ENCODE results near the gene TBC1D28.
"Not testable (repeated sequence)": the region's sequence is repeated elsewhere in the genome, so short reads cannot be mapped to it uniquely, and the experiment has no call there.

Gene TBC1D28

DNA sequence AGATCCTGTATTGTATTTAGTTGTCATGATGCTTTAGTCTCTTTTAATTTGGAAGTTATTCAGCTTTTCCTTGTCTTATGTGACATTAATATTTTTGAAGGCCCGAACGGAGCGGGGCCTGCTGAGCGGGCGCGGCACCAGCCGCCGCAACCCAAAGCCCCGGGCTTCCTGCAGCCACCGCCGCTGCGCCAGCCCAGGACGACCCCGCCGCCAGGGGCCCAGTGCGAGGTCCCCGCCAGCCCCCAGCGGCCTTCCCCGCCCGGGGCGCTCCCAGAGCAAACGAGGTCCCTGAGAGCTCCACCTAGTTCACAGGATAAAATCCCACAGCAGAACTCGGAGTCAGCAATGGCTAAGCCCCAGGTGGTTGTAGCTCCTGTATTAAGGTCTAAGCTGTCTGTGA lies 5.9 kb upstream of the TBC1D28 start:
- not testable (repeated sequence) for H3K4me1 ChIP-seq (ENCODE audit: control insufficient read depth in 5 of 5, insufficient read depth in 5 of 5, low read length in 5 of 5); H3K9ac ChIP-seq (ENCODE audit: low read length in 5 of 5); H3K9me3 ChIP-seq (ENCODE audit: control insufficient read depth in 5 of 5, low read length in 5 of 5); H3K27me3 ChIP-seq (ENCODE audit: control insufficient read depth in 5 of 5, insufficient read depth in 4 of 5, low read length in 5 of 5); H3K27ac ChIP-seq (ENCODE audit: low read depth, low read length); H3K36me3 ChIP-seq (ENCODE audit: control insufficient read depth in 5 of 5, insufficient read depth in 5 of 5, low read length in 5 of 5); H3K4me3 ChIP-seq (ENCODE audit: low read depth in 1 of 5, low read length in 5 of 5)

GRCh38 chr17:18643124-18643523 lies 1.1 kb downstream of the TBC1D28 start:
- not testable (repeated sequence) for H3K9me3 ChIP-seq (ENCODE audit: control insufficient read depth in 5 of 5, low read length in 5 of 5); H3K27me3 ChIP-seq (ENCODE audit: control insufficient read depth in 5 of 5, insufficient read depth in 4 of 5, low read length in 5 of 5); H3K4me3 ChIP-seq (ENCODE audit: low read depth in 1 of 5, low read length in 5 of 5); H3K27ac ChIP-seq (ENCODE audit: low read depth, low read length); H3K36me3 ChIP-seq (ENCODE audit: control insufficient read depth in 5 of 5, insufficient read depth in 5 of 5, low read length in 5 of 5); H3K4me1 ChIP-seq (ENCODE audit: control insufficient read depth in 5 of 5, insufficient read depth in 5 of 5, low read length in 5 of 5); H3K9ac ChIP-seq (ENCODE audit: low read length in 5 of 5)

DNA sequence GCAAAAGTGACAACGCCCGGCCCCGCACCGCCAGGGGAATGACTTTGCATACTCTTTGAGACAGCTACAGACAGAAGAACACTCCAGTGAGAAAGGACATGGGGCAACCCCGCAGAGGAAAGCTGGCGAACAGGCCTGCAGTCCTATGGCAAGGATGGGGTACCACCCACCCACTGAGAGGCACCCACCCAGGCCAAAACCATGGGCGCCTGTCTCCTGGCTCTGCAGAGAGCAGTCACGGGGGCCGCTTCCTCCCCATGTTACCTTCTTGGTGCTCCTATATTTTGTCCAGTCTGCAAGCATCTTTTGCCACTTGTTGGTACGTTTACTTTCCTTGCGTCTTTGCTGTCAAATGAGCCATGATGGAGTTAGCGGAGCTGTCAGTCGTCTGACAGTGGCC lies 5.8 kb downstream of the TBC1D28 start:
- not testable (repeated sequence) for H3K27me3 ChIP-seq (ENCODE audit: control insufficient read depth in 5 of 5, insufficient read depth in 4 of 5, low read length in 5 of 5); H3K27ac ChIP-seq (ENCODE audit: low read depth, low read length); H3K9me3 ChIP-seq (ENCODE audit: control insufficient read depth in 5 of 5, low read length in 5 of 5); H3K9ac ChIP-seq (ENCODE audit: low read length in 5 of 5); H3K36me3 ChIP-seq (ENCODE audit: control insufficient read depth in 5 of 5, insufficient read depth in 5 of 5, low read length in 5 of 5); H3K4me3 ChIP-seq (ENCODE audit: low read depth in 1 of 5, low read length in 5 of 5); H3K4me1 ChIP-seq (ENCODE audit: control insufficient read depth in 5 of 5, insufficient read depth in 5 of 5, low read length in 5 of 5)

DNA sequence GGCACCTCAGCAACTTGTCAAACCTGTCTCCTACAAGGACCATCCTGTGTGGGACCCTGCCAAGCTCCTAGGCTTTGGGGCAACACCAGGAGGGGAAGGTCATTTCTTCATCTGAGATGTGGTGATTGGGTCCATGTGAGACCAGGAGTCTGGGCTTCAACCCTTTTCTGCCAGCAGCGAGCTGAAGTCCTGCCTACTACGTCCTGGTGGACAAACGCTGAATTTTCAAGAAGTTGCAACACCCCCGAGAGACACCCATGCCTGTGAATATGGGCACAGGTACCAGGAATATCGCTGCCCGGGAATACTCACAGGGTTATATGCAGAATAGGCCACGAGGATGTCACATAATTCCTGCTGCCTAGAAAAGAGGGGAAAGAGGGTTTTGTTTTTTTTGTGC lies 8.0 kb downstream of the TBC1D28 start:
- H3K9me3 ChIP-seq (ENCODE audit: control insufficient read depth in 5 of 5, low read length in 5 of 5); H3K4me1 ChIP-seq (ENCODE audit: control insufficient read depth in 5 of 5, insufficient read depth in 5 of 5, low read length in 5 of 5); H3K9ac ChIP-seq (ENCODE audit: low read length in 5 of 5); H3K27ac ChIP-seq (ENCODE audit: low read depth, low read length); H3K36me3 ChIP-seq (ENCODE audit: control insufficient read depth in 5 of 5, insufficient read depth in 5 of 5, low read length in 5 of 5); H3K4me3 ChIP-seq (ENCODE audit: low read depth in 1 of 5, low read length in 5 of 5); H3K27me3 ChIP-seq (ENCODE audit: control insufficient read depth in 5 of 5, insufficient read depth in 4 of 5, low read length in 5 of 5): not testable (repeated sequence)

DNA sequence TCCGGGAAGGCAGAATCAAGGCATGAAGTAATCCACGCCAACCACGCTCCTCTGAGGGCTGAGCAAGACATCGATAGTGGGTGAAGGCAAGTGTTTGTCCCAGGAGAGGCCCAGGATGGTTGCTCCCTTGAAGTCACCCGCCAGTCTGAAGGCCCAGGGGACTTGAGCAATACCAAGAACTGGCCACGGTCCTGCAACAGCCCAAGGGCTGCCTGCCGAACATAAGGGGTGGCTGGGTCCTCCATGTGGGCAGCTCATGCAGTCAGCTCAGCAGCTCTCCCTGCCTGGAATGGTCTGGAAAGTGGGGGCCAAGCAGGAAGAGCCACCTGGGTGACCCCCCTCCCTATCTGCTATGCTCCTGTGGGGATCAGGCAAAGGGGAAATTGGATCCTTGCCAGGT lies 8.4 kb downstream of the TBC1D28 start:
- H3K27ac ChIP-seq (ENCODE audit: low read depth, low read length); H3K9ac ChIP-seq (ENCODE audit: low read length in 5 of 5); H3K27me3 ChIP-seq (ENCODE audit: control insufficient read depth in 5 of 5, insufficient read depth in 4 of 5, low read length in 5 of 5); H3K9me3 ChIP-seq (ENCODE audit: control insufficient read depth in 5 of 5, low read length in 5 of 5); H3K4me1 ChIP-seq (ENCODE audit: control insufficient read depth in 5 of 5, insufficient read depth in 5 of 5, low read length in 5 of 5); H3K36me3 ChIP-seq (ENCODE audit: control insufficient read depth in 5 of 5, insufficient read depth in 5 of 5, low read length in 5 of 5); H3K4me3 ChIP-seq (ENCODE audit: low read depth in 1 of 5, low read length in 5 of 5): not testable (repeated sequence)

GRCh38 chr17:18634550-18635263 lies 9.5 kb downstream of the TBC1D28 start:
- H3K9ac ChIP-seq (ENCODE audit: low read length in 5 of 5); H3K27ac ChIP-seq (ENCODE audit: low read depth, low read length); H3K27me3 ChIP-seq (ENCODE audit: control insufficient read depth in 5 of 5, insufficient read depth in 4 of 5, low read length in 5 of 5); H3K9me3 ChIP-seq (ENCODE audit: control insufficient read depth in 5 of 5, low read length in 5 of 5); H3K4me1 ChIP-seq (ENCODE audit: control insufficient read depth in 5 of 5, insufficient read depth in 5 of 5, low read length in 5 of 5); H3K36me3 ChIP-seq (ENCODE audit: control insufficient read depth in 5 of 5, insufficient read depth in 5 of 5, low read length in 5 of 5); H3K4me3 ChIP-seq (ENCODE audit: low read depth in 1 of 5, low read length in 5 of 5): not testable (repeated sequence)

GRCh38 chr17:18626152-18626870 lies 17.9 kb downstream of the TBC1D28 start:
- H3K9ac ChIP-seq (ENCODE audit: low read length in 5 of 5): peak overlapping the region in 1 of 5 donors; percentile 60
- no peaks in the 10 kb centered on the region for H3K36me3 ChIP-seq (ENCODE audit: control insufficient read depth in 5 of 5, insufficient read depth in 5 of 5, low read length in 5 of 5)

GRCh38 chr17:18625509-18626104 lies 18.6 kb downstream of the TBC1D28 start:
- H3K36me3 ChIP-seq (ENCODE audit: control insufficient read depth in 5 of 5, insufficient read depth in 5 of 5, low read length in 5 of 5); H3K27me3 ChIP-seq (ENCODE audit: control insufficient read depth in 5 of 5, insufficient read depth in 4 of 5, low read length in 5 of 5); H3K27ac ChIP-seq (ENCODE audit: low read depth, low read length); H3K4me1 ChIP-seq (ENCODE audit: control insufficient read depth in 5 of 5, insufficient read depth in 5 of 5, low read length in 5 of 5); H3K9me3 ChIP-seq (ENCODE audit: control insufficient read depth in 5 of 5, low read length in 5 of 5): not testable (repeated sequence)
- peak overlapping the region in 4 of 5 donors; percentile 46 to 62 (median 54) for H3K4me3 ChIP-seq (ENCODE audit: low read depth in 1 of 5, low read length in 5 of 5)
- peak overlapping the region in 2 of 5 donors; percentile 60 to 66 for H3K9ac ChIP-seq (ENCODE audit: low read length in 5 of 5)

More at GRCh38 chr17:18626152-18626870, 17.9 kb downstream of the TBC1D28 start:
- H3K27me3 ChIP-seq (ENCODE audit: control insufficient read depth in 5 of 5, insufficient read depth in 4 of 5, low read length in 5 of 5): no peaks in the 10 kb centered on the region
- peaks cover 0 to 5% (median 3%) of the 10 kb centered on the region in 5 donors for H3K4me1 ChIP-seq (ENCODE audit: control insufficient read depth in 5 of 5, insufficient read depth in 5 of 5, low read length in 5 of 5)
- no peak overlapping the region for H3K27ac ChIP-seq (ENCODE audit: low read depth, low read length)
- no peaks in the 10 kb centered on the region for H3K9me3 ChIP-seq (ENCODE audit: control insufficient read depth in 5 of 5, low read length in 5 of 5)
- peak overlapping the region in 3 of 5 donors; percentile 42 to 53 (median 49) for H3K4me3 ChIP-seq (ENCODE audit: low read depth in 1 of 5, low read length in 5 of 5)

- not testable (repeated sequence) for H3K36me3 ChIP-seq (ENCODE audit: control insufficient read depth in 5 of 5, insufficient read depth in 5 of 5, low read length in 5 of 5); H3K4me1 ChIP-seq (ENCODE audit: control insufficient read depth in 5 of 5, insufficient read depth in 5 of 5, low read length in 5 of 5); H3K27ac ChIP-seq (ENCODE audit: low read depth, low read length); H3K9me3 ChIP-seq (ENCODE audit: control insufficient read depth in 5 of 5, low read length in 5 of 5); H3K27me3 ChIP-seq (ENCODE audit: control insufficient read depth in 5 of 5, insufficient read depth in 4 of 5, low read length in 5 of 5)
- H3K9ac ChIP-seq (ENCODE audit: low read length in 5 of 5): peak overlapping the region in 1 of 5 donors; percentile 66
- peak overlapping the region in 4 of 5 donors; percentile 46 to 62 (median 54) for H3K4me3 ChIP-seq (ENCODE audit: low read depth in 1 of 5, low read length in 5 of 5)
These were observed 19.2 kb downstream of the TBC1D28 start for GRCh38 chr17:18624862-18625501.

GRCh38 chr17:18617613-18618012 lies 26.6 kb downstream of the TBC1D28 start:
- H3K9me3 ChIP-seq (ENCODE audit: control insufficient read depth in 5 of 5, low read length in 5 of 5); H3K27ac ChIP-seq (ENCODE audit: low read depth, low read length); H3K4me3 ChIP-seq (ENCODE audit: low read depth in 1 of 5, low read length in 5 of 5); H3K27me3 ChIP-seq (ENCODE audit: control insufficient read depth in 5 of 5, insufficient read depth in 4 of 5, low read length in 5 of 5); H3K36me3 ChIP-seq (ENCODE audit: control insufficient read depth in 5 of 5, insufficient read depth in 5 of 5, low read length in 5 of 5); H3K4me1 ChIP-seq (ENCODE audit: control insufficient read depth in 5 of 5, insufficient read depth in 5 of 5, low read length in 5 of 5); H3K9ac ChIP-seq (ENCODE audit: low read length in 5 of 5): not testable (repeated sequence)
